IPS DF 4.7 (cell line): ENCODE measurements around the gene TUBA4B.
"Not testable (repeated sequence)": the region's sequence is repeated elsewhere in the genome, so short reads cannot be mapped to it uniquely, and the experiment has no call there.

Experiments used
- DNase-seq: peaks from one replicate; pipeline ENCODE4 v3.0.0-alpha.2; 2013; ENCODE audit warnings: low spot score; ENCODE audit errors: extremely low read depth

Gene TUBA4B

DNA sequence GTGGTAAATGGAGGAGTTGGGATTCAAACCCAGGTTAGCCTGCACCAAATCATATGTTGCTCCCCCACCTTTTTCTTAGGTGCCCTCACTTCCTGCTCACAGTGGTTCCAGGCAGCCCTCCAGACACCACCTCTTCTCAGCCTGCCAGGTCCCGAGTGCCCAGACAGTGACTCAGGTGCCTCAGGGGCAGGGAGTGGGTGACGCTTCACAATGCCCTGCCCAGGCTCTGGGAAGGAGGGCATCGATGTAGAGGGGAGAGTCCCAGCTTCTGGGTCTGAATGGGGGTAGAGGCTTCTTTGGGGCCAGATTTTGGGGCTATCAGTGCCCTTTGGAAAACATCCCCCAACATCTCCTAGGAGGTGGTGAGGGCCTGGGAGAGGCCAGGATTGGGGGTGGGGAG lies 20.9 kb downstream of the TUBA4B start:
- no peak for DNase-seq

DNA sequence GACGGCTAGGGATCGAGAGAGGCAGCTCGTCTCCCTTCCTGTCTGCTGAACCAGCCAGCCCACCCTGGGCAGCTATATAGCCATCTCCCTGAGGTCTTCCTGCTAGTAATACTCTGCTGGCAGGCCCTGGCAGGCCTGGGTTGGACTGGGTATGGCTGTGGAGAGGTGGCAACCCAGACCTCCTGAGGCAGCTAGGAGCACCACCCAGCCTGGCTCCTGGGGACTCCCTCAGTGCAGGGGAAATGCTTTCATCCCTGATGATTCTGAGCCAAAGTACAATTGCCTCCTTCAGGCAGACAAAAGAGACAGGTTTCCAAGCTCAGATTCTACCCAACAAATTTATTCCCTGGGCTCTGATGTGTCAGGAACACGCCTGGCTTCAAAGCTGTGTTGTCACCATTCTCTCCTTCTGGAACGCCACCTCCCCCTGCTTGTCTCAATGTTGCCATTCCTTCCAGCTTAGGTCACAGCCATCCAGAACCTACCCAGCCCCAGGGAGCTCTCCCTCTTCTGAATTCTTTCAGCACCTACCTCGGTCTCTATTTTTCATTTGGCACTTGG lies 21.4 kb downstream of the TUBA4B start:
- DNase-seq, result no peak

DNA sequence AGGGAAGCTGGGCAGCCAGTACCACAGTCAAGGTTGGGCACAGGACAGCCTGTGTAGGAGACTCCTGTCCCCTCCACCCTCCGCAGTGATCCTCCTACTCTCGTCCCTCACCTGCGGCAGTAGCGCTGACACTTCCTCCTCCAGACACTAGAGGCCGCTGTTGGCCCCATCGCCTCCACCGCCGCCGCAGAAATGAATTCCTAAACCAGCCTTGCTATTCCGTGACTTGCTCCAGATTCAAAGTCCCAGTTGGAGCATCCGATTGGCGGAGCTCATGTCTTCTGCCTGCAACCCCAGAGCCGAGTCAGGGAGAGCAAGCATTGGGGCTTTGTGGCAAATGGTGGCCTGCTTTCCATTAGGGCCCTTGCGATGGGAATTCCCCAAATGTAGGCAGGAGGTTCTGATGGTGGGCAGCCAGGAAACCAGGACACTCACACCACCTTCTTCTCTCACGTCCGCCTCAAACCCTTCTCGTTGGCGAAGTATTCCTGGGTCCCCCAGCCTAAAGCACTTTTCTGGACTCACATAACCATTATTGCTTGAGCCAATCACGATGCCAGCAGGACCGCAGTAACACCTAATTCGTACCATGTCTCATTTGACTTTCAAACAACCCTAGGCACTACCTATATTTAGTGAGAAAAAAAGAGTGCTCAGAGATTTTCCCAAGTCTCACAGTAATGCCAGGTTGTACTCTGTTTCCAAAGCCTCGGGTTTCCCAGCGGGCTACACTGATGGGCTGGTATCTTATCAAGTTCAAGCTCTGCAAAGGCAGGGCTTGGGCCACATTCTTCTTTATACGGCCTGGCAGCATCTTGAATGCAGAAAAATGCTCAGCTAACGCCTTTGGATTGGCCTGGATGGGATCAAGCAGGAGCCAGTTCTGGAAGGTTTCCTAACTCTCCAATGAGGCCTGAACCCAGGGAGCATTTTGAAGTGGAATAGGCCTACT lies 24.9 kb downstream of the TUBA4B start:
- DNase-seq, result no peak

DNA sequence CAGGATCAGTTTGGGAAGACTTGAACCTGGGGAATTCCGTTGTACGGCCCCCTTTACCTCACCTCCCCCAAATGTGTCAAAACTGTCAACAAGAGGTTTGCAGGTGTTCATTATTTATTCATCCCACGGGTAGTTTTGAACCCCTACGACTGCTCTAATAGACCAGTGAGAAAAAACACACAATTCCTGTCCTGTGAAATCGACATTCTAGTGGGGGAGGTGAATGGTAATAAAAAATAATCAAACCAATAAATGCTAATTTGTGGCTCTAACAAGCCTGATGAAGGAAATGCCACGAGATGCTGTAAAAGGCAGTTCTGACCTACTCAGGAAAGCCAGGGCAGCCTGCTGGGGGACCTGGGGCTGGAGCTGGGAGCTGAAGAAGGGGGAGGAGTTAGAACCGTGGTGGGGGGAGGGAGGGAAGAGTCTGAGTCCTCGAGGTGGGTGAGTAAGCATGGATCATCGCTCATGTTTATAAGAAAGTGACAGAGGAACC lies 25.7 kb downstream of the TUBA4B start:
- no peak for DNase-seq

DNA sequence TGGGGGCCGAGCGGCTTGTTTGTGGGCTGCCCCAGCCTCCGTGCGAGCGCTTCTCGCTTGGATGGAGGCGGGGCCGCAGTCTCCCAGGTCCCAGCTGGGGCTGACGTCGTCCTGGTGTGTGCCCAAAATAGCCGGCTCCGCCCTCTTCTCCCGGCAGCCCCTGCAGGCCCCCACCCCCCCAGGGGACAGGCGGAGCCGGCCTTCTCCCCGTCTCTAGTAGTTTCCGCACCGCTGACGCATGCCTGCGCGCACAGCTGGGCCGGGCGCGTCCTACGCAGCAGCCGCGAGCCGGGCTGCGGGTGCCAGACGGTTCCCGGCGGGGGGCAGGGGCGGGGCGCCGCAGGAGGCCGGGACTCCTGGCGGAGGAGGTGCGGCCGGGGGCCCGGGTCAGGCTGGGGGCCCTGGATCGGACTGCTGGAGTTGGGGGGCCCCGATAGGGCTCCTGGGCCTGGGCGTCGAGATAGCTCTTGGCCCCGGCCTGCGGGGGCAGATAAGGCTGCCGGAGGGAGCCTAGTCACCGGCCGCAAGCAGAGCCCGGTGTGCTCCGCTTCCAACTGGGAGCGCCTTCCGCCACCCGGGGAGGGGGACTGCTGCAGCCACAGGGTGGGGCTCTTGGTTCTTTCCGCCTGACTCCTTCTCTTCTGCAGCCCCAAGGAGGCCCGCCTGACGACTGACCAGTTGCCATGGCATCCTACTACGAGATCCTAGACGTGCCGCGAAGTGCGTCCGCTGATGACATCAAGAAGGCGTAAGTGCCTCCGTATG lies 26.3 kb downstream of the TUBA4B start, which contains the start of gene DNAJB2:
DNAJB2 (plus strand) TSS at position 216 of the 765 bp plus-strand sequence; CDS start at position 684, 468 bp downstream.
- peak; percentile 79 for DNase-seq

DNA sequence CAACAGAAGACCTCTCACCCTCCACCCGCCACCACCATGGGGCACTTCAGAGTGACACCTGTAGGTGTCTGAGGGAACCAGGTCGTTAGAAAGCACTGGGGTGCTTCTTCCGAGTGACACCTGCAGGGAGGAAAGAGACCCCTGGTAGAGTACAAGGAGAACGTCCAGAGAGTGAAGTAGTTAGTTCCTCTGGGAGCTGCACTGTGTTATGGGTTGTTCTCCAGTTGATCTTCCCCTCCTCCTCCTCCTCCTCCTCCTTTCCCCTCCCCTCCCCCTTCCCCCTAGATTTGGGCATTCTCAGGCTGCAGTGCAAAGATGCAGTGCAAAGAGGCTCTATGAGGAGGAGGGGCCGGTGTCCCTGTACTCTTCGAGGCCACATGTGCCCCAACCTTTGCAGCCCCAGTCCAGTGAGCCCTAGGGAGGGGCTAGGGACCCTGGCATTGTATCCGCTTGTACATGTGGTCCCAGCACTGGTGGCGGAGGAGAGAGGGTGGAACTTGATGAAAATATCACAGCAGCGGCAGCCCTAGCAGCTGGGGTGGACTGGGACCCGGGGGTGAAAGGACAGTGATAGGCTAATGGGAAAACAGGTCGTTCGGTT lies 27.0 kb downstream of the TUBA4B start:
- no peak for DNase-seq

DNA sequence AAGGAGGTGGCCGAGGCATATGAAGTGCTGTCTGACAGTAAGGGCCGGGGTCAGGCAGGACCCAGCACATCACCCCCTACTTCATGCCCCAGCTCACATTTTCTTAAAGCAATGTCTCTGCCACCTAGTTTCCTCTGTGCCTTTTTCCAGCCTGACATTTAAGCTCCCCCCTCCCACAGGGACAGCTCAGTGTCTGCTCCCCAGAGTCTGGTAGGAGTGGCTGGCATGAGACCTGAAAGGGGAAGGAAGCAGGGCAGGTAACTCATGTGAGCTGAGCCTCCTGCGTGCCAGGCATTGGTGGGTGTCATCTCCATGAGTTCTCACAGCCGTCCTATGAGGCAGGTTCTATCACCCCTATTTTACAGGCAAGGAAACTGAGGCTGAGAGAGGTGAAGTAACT lies 27.6 kb downstream of the TUBA4B start:
- DNase-seq, result no peak

DNA sequence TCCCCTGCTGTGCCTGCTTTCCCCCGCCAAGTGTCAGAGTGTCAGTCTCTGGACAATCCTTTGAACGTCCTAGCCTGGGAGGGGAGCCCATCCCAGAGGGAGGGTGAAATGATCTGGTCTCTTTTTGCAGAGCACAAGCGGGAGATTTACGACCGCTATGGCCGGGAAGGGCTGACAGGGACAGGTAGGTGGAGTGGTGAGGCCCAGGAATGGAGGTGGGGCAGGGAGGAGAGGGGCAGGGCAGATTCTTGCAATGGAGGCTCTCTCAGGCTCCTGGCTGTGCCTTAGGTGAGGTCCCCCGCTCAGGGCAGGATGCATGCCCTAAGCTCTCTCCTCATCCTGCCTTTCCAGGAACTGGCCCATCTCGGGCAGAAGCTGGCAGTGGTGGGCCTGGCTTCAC lies 28.5 kb downstream of the TUBA4B start:
- DNase-seq, result no peak

DNA sequence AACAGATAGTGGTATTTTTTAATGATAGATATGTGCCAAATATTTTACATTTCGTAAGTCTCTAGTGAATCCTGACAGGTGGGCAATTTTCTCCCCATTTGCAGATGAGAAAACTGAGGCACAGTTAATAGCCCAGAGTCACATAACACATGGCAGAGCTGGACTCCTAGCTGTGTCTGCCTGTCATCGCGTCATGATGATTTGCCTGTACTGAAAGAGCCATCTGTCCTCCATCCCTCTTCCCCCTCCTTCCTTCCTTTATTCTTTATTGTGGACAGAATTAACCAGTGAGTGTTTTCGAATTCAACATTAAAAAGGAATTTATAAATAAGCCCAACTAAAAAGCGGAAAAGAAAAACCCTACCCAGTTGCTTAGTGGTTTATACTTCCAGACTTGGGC lies 29.3 kb downstream of the TUBA4B start:
- no peak for DNase-seq

DNA sequence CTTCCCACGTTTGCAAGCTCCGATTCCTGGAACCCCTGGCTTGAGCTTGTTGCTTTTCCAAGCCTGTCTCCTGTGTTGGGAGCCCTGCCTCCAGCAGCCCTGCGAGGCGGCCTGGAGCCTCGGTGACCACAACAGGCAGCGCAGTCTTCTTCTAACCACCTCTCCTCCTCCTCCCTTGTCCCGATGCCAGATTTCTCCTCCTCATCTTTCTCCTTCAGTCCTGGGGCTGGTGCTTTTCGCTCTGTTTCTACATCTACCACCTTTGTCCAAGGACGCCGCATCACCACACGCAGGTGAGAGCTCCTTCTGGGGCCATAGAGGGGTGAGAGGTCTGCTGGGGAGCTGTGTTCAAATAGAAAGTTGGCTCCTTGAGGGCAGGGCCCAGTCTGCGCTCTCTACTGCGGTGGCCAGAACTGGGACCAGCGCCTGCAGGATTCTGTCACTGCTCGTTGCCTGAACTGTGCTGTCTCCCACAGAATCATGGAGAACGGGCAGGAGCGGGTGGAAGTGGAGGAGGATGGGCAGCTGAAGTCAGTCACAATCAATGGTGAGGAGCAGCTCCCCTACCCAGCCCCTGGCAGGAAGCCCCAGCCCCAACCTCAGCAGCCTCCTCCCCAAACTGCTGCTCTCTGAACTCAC lies 30.0 kb downstream of the TUBA4B start:
- DNase-seq, result no peak

DNA sequence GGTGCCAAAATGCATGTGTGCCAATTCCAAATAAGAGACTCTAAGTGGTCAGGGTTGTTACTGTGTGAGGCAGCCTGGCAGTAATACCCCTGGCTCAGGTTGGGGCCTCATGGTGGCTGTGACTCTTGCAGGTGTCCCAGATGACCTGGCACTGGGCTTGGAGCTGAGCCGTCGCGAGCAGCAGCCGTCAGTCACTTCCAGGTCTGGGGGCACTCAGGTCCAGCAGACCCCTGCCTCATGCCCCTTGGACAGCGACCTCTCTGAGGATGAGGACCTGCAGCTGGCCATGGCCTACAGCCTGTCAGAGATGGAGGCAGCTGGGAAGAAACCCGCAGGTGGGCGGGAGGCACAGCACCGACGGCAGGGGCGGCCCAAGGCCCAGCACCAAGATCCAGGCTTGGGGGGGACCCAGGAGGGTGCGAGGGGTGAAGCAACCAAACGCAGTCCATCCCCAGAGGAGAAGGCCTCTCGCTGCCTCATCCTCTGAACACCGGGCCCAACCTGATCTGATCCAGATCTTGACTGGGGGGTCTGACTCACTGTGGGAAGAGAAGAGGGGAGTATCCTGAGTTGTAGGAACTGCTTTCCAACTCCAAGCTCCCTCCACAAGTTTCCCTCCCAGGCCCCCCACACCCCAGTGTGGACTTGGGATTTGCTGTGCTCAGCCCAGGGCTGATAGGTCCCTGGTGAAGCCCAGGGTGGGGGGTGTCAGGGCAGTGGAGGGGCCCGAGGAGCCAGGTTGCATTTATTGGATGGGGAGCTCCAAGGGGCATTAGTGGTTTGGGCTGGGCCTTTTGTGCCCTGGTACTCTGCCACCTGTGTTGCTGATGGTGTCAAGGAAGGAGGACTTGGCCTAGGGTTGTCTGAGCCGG lies 31.7 kb downstream of the TUBA4B start:
- DNase-seq, result no peak

DNA sequence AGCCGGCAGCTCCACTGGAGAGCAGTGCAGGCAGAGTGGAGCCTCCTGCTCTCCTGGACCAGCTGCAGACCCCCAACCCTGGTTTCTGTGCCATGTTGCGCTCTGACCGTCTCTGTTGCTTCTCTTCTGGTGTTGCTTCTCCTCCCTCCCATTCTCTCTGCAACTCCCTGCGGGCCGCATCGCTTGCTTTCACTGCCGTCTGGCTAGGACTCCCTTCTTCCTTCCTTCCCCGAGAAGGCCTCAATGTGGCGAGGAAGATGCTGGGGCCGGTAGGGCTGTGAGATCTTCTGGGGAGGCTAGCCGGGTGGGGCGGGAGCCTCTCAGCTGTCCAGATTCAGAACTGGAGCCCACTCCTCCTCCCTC lies 32.3 kb downstream of the TUBA4B start:
- no peak for DNase-seq

DNA sequence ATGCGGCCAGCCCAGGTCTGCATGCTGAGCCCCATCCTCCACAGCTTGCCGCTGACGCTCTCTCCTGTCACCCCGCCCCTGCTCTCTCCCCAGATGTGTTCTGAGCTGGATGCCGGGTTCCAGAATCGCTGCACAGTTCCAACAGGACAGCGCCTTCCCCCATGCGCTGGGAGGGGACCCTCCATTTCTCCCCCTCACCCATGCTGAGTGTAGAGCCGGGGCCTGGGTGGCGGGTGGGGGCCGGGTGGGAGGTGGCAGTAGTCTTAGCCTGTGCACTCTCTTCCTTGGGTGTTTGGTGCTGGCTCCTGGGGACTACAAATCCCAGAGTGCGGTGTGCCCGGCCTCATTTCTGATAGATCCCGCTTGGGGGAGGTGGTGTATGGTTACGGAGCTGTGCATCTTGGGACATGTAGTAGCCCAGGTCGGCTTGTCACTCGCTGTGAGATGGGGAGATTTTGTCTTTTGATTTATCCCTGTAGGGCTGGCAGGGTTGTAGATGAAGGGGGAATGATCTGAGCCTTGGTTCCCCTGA lies 32.9 kb downstream of the TUBA4B start:
- DNase-seq, result no peak

DNA sequence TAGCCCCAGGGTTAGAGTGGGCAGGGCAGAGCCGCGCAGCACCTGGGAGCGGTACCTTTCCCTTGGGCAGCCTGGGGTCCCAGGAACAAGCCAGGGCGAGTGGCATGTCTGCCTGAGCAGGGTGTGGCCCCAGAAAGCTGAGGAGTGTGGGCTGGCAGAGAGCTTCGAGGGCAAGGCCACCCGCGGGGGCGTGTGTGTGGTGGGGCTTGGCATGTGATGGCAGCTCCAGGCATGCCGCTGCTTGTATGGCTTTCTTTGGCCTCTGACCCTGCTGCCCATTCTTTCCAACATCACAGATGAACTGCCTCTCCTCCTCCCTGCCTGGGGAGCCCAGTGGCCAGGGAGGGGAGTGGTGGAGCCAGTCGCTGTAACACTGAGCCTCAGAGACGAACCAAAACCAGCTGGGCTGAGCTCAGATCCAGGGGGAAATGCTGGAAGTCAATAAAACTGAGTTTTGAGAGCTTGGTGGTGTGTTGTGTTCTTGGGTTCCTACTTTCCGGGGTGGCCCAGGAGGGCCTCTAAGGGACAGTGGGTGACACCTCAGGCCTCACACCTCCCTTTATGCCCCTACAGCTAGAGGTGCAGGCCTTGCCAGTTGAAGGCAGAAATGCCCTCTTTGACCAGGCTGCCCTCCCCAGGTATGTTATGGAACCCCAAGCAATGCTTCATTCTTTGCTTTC lies 33.5 kb downstream of the TUBA4B start:
- DNase-seq, result no peak

DNA sequence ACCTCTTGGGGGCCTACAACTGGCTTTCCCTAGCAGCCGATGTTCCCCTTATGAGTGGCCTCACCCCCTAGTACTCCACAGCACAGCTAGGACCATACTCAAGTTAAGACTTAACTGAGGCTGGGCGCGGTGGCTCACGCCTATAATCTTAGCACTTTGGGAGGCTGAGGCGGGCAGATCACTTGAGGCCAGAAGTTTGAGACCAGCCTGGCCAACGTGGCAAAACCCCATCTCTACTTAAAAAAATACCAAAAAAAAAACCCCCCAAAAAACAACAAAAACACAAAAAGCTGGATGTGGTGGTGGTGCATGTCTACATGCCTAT lies 34.0 kb downstream of the TUBA4B start:
- not testable (repeated sequence) for DNase-seq

DNA sequence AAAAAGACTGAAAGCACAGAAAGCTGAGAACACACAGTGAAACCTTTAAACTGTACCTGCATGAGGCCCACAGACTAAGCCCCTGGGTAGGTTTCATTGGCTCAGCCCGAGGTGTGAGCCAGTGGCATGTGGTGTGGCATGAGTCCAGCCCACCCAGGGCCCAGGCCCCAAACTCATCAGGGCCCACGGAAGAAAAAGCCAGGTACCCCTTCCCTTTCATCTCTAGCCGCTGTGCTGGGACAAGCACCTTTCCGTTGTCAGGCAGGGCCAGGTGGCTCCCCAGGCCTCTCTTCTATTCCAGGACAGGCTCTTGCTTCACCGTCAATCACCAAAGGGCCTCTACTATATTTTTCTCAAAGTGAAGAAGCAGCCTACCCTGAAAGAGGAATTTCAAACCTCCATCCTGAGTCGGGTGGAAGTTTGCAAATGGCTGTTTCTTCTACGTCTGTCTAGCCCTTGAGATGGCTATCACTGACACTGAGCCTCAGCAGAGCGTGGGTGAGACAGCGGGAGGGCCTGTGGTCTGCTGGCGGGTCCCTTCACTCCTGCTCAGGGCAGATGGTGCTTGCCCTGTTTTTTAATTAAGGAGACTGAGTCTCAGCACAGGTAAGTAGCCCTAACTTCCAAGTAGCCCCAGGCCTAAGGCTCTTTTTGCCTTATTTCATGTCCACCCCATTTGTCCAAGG lies 34.7 kb downstream of the TUBA4B start:
- DNase-seq, result no peak

DNA sequence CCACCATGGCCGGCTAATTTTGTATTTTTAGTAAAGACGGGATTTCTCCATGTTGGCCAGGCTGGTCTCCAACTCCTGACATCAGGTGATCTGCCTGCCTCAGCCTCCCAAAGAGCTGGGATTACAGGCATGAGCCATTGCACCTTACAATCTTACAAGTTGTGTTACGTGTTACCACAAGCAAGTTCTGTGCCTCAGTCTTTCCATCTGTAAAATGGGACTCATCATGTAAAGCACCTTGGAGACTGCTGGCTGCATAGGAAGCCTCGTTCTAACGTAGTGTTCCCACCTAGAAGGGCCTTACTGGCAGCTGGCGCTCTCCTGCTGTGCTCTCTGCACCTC lies 36.1 kb downstream of the TUBA4B start:
- DNase-seq, result no peak

DNA sequence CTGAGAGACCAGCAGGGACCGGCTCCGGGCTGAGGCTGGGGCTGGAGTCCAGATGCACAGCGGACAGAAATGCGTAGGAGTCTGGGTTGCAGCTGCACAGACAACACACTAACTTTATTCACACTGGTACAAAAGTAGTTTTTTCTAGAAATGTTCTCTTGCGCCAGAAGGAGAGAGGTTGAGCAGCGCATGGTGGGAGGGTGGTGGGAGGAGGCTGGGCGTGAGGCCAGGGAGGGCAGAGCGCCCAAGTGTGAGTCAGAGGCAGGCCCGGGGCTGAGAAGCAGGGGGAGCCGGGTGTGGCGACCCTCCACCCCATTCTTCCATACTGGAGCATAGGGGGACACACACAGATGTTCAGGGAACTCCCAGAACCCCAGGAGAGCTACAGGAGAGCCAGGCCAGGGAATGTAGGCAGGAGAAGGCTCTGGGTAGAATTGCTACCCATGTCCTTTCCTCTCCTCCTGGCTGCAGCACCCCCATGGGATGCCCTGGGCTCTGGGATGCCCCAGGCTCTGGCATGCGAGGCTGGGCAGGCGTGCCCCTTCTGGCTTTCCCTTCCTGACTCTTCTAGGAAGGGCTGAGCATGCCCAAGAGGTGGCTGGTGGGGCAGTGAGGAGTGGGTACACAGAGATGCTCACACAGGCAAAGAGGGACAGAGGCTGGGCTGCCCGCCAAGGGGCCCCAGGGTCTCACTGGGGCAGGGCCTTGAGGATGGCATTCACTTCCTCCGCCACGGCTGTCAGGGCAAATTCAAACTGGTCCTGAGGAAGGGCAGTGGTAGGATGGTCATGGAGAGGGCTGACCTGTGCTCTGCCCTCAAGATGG lies 36.7 kb downstream of the TUBA4B start:
- no peak for DNase-seq
